ENCODE measurements around the gene MARCO.

Gene MARCO, protein sequence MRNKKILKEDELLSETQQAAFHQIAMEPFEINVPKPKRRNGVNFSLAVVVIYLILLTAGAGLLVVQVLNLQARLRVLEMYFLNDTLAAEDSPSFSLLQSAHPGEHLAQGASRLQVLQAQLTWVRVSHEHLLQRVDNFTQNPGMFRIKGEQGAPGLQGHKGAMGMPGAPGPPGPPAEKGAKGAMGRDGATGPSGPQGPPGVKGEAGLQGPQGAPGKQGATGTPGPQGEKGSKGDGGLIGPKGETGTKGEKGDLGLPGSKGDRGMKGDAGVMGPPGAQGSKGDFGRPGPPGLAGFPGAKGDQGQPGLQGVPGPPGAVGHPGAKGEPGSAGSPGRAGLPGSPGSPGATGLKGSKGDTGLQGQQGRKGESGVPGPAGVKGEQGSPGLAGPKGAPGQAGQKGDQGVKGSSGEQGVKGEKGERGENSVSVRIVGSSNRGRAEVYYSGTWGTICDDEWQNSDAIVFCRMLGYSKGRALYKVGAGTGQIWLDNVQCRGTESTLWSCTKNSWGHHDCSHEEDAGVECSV

DNA sequence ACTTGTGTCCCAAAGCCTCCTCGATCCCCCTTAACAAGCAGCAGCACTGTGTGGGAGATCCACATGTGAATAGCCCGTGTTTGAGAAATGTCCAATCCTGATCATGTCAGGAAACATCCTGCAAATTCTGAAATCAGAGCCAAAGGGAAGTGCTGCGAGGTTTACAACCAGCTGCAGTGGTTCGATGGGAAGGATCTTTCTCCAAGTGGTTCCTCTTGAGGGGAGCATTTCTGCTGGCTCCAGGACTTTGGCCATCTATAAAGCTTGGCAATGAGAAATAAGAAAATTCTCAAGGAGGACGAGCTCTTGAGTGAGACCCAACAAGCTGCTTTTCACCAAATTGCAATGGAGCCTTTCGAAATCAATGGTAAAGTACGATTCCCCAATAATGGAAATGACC is at the start of gene MARCO:
TSS of gene MARCO (plus strand) at position 164 of the 400 bp plus-strand sequence. CDS start at position 271, 107 bp downstream.
- no peaks in the 10 kb centered on the region for H3K79me2 ChIP-seq (ENCODE audit: insufficient read depth, low read length)
- no peak for ATAC-seq (ENCODE audit: insufficient read depth, low read depth)
- H3K27ac ChIP-seq (ENCODE audit: low read length): no peak within 1 kb of the TSS

DNA sequence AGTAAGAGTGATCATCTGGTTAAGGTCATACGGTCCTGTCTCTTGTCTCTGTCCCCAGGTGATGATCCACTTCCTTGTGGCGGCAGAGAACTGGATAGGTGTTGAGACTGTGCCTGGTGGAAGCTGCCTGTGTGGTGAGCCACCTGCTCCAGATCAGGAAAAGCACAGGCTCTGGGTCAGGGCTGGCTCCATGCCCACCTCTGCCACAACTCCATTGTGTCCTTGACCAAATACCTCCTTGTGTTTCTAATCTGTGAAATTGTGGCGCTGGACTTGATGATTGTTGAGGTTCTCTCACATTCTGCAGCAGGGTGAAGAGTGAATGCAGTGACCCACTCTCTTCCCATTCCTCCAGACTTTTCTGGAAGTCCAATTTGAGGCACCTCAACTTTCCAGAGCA is 48.9 kb upstream of the MARCO start:
- H3K4me2 ChIP-seq (ENCODE audit: insufficient read depth, low read length): no peak overlapping the region
- no peaks in the 10 kb centered on the region for H3K27me3 ChIP-seq (ENCODE audit: insufficient read depth, low read length, poor library complexity)
- no peaks in the 10 kb centered on the region for H3K36me3 ChIP-seq (ENCODE audit: insufficient read depth, low read length)
- H3K27ac ChIP-seq (ENCODE audit: low read length): no peak overlapping the region
- H4K20me1 ChIP-seq (ENCODE audit: insufficient read depth, low read length): no peaks in the 10 kb centered on the region
- no peak overlapping the region for H3K4me3 ChIP-seq (ENCODE audit: low read depth in 1 of 2, low read length in 2 of 2)
- H3K9ac ChIP-seq (ENCODE audit: low read depth, low read length): no peak overlapping the region
- no peaks in the 10 kb centered on the region for H3K9me3 ChIP-seq (ENCODE audit: insufficient read depth, low read length, severe bottlenecking)
- no peak for TF ChIP-seq EZH2 (IDR thresholded peaks at IDR 0.05; ENCODE audit: borderline replicate concordance, low read depth, low read length, severe bottlenecking)
- TF ChIP-seq, protein P1, sequence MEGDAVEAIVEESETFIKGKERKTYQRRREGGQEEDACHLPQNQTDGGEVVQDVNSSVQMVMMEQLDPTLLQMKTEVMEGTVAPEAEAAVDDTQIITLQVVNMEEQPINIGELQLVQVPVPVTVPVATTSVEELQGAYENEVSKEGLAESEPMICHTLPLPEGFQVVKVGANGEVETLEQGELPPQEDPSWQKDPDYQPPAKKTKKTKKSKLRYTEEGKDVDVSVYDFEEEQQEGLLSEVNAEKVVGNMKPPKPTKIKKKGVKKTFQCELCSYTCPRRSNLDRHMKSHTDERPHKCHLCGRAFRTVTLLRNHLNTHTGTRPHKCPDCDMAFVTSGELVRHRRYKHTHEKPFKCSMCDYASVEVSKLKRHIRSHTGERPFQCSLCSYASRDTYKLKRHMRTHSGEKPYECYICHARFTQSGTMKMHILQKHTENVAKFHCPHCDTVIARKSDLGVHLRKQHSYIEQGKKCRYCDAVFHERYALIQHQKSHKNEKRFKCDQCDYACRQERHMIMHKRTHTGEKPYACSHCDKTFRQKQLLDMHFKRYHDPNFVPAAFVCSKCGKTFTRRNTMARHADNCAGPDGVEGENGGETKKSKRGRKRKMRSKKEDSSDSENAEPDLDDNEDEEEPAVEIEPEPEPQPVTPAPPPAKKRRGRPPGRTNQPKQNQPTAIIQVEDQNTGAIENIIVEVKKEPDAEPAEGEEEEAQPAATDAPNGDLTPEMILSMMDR (IDR thresholded peaks at IDR 0.05; ENCODE audit: borderline replicate concordance, extremely low read depth, low read length, poor library complexity, severe bottlenecking): no peak
- no peak for DNase-seq
- no peak overlapping the region for H2AFZ ChIP-seq (ENCODE audit: low read depth, low read length)
- no peaks in the 10 kb centered on the region for H3K4me1 ChIP-seq (ENCODE audit: insufficient read depth, low read length)
- no peaks in the 10 kb centered on the region for H3K79me2 ChIP-seq (ENCODE audit: insufficient read depth, low read length)
- ATAC-seq (ENCODE audit: insufficient read depth, low read depth): no peak

More for the DNA sequence above, at the start of gene MARCO:
- Histone ChIP-seq H4K20me1 (ENCODE audit: insufficient read depth, low read length) (no peaks in the 10 kb centered on the region), H2AFZ (ENCODE audit: low read depth, low read length) (no peak within 1 kb of the TSS), H3K4me1 (ENCODE audit: insufficient read depth, low read length) (no peaks in the 10 kb centered on the region), H3K27me3 (ENCODE audit: insufficient read depth, low read length, poor library complexity) (peaks cover 6% of the 10 kb centered on the region), H3K4me3 (ENCODE audit: low read depth in 1 of 2, low read length in 2 of 2) (no peak within 1 kb of the TSS), H3K36me3 (ENCODE audit: insufficient read depth, low read length) (no peaks in the 10 kb centered on the region), H3K9ac (ENCODE audit: low read depth, low read length) (no peak within 1 kb of the TSS), H3K4me2 (ENCODE audit: insufficient read depth, low read length) (no peak within 1 kb of the TSS), H3K9me3 (ENCODE audit: insufficient read depth, low read length, severe bottlenecking) (no peaks in the 10 kb centered on the region)
- TF ChIP-seq, protein P1 (IDR thresholded peaks at IDR 0.05; ENCODE audit: borderline replicate concordance, extremely low read depth, low read length, poor library complexity, severe bottlenecking): no peak
- TF ChIP-seq EZH2 (IDR thresholded peaks at IDR 0.05; ENCODE audit: borderline replicate concordance, low read depth, low read length, severe bottlenecking): no peak
- DNase-seq: no peak

DNA sequence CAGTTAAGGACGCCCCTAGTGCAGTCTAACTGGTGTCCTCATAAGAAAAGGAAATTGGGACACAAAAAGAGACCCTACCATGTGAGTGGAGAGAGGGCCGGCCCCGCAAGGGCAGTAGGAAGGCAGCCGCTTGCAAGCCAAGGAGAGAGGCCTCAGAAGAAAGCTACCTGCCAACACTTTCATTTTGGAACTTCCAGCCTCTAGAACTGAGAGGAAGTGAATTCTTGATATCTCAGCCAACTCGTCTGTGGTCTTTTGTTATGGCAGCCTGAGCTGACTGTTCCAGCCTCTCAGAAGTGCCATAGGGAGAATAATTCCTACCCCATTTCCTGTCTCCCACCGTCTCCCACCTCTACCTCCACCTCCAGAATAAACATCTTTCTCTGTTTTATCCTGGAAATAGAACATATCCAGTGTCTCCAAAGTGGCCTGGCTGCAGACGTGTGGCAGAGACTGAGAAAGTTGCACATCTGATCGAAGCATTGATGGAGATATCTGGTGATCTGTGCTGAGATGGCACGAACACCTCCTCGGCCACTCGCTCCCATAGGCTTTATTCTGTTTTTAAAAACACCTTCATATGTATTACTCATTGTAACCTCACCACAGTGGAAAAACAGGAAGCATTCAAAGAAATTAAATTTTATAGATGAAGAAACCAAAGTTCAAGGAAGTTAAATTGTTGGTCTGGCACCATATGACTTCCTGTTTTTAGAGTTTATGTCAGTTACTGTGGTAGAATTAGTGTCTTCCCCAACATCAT is 39.5 kb upstream of the MARCO start:
- H3K36me3 ChIP-seq (ENCODE audit: insufficient read depth, low read length): no peaks in the 10 kb centered on the region
- H3K9me3 ChIP-seq (ENCODE audit: insufficient read depth, low read length, severe bottlenecking): no peaks in the 10 kb centered on the region
- H3K4me3 ChIP-seq (ENCODE audit: low read depth in 1 of 2, low read length in 2 of 2): no peak overlapping the region
- H3K79me2 ChIP-seq (ENCODE audit: insufficient read depth, low read length): no peaks in the 10 kb centered on the region
- H3K4me1 ChIP-seq (ENCODE audit: insufficient read depth, low read length): peaks cover 12% of the 10 kb centered on the region
- TF ChIP-seq, protein P1 (IDR thresholded peaks at IDR 0.05; ENCODE audit: borderline replicate concordance, extremely low read depth, low read length, poor library complexity, severe bottlenecking): no peak
- no peak for TF ChIP-seq EZH2 (IDR thresholded peaks at IDR 0.05; ENCODE audit: borderline replicate concordance, low read depth, low read length, severe bottlenecking)
- DNase-seq: no peak
- H4K20me1 ChIP-seq (ENCODE audit: insufficient read depth, low read length): no peaks in the 10 kb centered on the region
- H2AFZ ChIP-seq (ENCODE audit: low read depth, low read length): no peak overlapping the region
- H3K4me2 ChIP-seq (ENCODE audit: insufficient read depth, low read length): no peak overlapping the region
- no peaks in the 10 kb centered on the region for H3K27me3 ChIP-seq (ENCODE audit: insufficient read depth, low read length, poor library complexity)
- no peak overlapping the region for H3K9ac ChIP-seq (ENCODE audit: low read depth, low read length)
- peak overlapping the region; percentile 54; the same call in 1 of the 2 replicates for H3K27ac ChIP-seq (ENCODE audit: low read length)
- no peak for ATAC-seq (ENCODE audit: insufficient read depth, low read depth)
